ENCODE measurements around the gene MMD2.
A peak's percentile ranks its signal among the peaks of the same experiment; 100 is the strongest.
"Not testable (repeated sequence)": the region's sequence is repeated elsewhere in the genome, so short reads cannot be mapped to it uniquely, and the experiment has no call there.

The MMD2 gene

DNA sequence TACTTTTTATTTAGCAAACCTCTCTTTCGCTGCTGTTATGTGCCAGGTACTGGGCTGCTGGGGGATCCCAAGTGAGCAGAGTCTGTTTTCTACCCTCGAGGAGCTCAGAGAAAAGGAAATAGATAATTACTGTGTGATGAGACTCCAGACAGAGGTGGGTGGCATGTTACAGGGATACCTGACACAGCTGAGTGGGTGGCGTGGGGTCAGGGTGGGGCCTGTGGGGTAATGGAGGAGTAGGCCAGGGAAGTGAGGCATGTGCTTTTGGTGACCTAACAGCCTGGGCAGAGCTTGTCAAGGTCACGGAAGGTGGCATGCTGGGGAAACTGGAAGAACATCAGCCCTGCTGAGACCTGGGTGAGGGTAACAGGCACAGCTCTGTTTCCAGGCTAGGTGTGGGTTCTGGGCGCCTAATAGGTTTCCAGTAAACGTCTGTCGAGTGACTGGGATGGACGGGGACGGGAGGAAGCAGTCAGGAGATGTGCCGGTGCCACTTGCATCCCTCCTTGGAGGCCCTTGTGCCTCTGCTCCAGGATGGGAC is 36.5 kb upstream of the MMD2 start:
- Histone ChIP-seq H3K36me3 (ENCODE audit: insufficient read depth) (peaks cover 4% of the 10 kb centered on the region; the same call in 1 of the 2 replicates), H3K27me3 (ENCODE audit: insufficient read depth, low read depth) (no peaks in the 10 kb centered on the region), H3K4me3 (IDR thresholded peaks at IDR 0.05; ENCODE audit: insufficient read depth, low read depth, low read length) (no peak overlapping the region), H3K9ac (no peak overlapping the region), H3K79me2 (ENCODE audit: insufficient read depth, low read depth) (no peaks in the 10 kb centered on the region), H4K20me1 (ENCODE audit: insufficient read depth) (no peaks in the 10 kb centered on the region), H3K4me2 (no peak overlapping the region), H3K27ac (no peak overlapping the region), H3K4me1 (ENCODE audit: low read depth, poor library complexity, severe bottlenecking) (no peaks in the 10 kb centered on the region), H2AFZ (ENCODE audit: low read depth) (no peak overlapping the region)
- TF ChIP-seq, protein P1, sequence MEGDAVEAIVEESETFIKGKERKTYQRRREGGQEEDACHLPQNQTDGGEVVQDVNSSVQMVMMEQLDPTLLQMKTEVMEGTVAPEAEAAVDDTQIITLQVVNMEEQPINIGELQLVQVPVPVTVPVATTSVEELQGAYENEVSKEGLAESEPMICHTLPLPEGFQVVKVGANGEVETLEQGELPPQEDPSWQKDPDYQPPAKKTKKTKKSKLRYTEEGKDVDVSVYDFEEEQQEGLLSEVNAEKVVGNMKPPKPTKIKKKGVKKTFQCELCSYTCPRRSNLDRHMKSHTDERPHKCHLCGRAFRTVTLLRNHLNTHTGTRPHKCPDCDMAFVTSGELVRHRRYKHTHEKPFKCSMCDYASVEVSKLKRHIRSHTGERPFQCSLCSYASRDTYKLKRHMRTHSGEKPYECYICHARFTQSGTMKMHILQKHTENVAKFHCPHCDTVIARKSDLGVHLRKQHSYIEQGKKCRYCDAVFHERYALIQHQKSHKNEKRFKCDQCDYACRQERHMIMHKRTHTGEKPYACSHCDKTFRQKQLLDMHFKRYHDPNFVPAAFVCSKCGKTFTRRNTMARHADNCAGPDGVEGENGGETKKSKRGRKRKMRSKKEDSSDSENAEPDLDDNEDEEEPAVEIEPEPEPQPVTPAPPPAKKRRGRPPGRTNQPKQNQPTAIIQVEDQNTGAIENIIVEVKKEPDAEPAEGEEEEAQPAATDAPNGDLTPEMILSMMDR (conservative IDR thresholded peaks at IDR 0.05; ENCODE audit: low read depth, low read length) = no peak

DNA sequence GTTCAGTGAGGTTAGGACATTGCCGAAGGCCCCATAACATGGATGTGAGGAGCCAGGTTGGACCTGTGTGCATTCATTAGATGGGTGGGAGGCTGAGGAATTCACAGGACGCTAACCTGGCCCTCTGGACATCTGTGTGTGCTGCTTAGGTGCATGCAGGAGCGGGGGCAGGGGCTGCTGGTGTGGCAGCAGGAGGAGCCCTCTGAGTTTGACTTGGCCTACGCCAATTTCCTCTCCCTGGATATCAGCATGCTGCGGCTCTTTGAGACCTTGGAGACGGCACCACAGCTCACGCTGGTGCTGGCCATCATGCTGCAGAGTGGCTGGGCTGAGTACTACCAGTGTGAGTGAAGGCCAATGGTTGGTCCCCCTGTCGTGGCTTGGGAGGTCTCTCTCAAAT is 34.5 kb upstream of the MMD2 start:
- no peaks in the 10 kb centered on the region for H3K79me2 ChIP-seq (ENCODE audit: insufficient read depth, low read depth)
- no peaks in the 10 kb centered on the region for H4K20me1 ChIP-seq (ENCODE audit: insufficient read depth)
- H2AFZ ChIP-seq (ENCODE audit: low read depth) = no peak overlapping the region
- H3K4me2 ChIP-seq = no peak overlapping the region
- TF ChIP-seq, protein P1 (conservative IDR thresholded peaks at IDR 0.05; ENCODE audit: low read depth, low read length) = no peak
- no peak overlapping the region for H3K4me3 ChIP-seq (IDR thresholded peaks at IDR 0.05; ENCODE audit: insufficient read depth, low read depth, low read length)
- peaks cover 4% of the 10 kb centered on the region; the same call in 1 of the 2 replicates for H3K36me3 ChIP-seq (ENCODE audit: insufficient read depth)
- no peak overlapping the region for H3K27ac ChIP-seq
- no peak overlapping the region for H3K9ac ChIP-seq
- H3K4me1 ChIP-seq (ENCODE audit: low read depth, poor library complexity, severe bottlenecking) = no peaks in the 10 kb centered on the region
- no peaks in the 10 kb centered on the region for H3K27me3 ChIP-seq (ENCODE audit: insufficient read depth, low read depth)

DNA sequence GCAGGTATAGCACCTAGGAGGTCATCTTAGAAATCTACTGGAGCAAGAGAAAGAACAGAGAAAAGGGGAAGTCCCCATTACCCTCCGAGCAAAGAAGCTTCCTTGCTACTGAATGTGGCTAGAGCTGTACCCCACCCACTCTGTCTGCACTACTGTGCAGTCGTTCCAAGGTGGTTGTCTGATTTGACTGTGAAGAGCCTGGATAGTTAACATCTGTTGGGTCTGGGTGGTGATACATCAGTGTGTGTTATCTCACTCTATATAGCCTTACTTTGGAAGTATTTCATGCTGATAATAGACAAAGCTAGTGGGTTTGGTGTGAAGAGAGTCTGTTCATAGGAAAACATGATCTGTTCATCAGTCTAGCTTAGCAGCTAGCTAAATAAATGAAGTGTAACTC is 23.8 kb upstream of the MMD2 start:
- H3K27ac ChIP-seq; H3K9ac ChIP-seq; H2AFZ ChIP-seq (ENCODE audit: low read depth); H3K4me1 ChIP-seq (ENCODE audit: low read depth, poor library complexity, severe bottlenecking); H3K4me2 ChIP-seq; H3K27me3 ChIP-seq (ENCODE audit: insufficient read depth, low read depth); H3K4me3 ChIP-seq (IDR thresholded peaks at IDR 0.05; ENCODE audit: insufficient read depth, low read depth, low read length); H3K79me2 ChIP-seq (ENCODE audit: insufficient read depth, low read depth); H4K20me1 ChIP-seq (ENCODE audit: insufficient read depth): not testable (repeated sequence)
- H3K36me3 ChIP-seq (ENCODE audit: insufficient read depth) = peaks cover 18% of the 10 kb centered on the region; the same call in 1 of the 2 replicates

DNA sequence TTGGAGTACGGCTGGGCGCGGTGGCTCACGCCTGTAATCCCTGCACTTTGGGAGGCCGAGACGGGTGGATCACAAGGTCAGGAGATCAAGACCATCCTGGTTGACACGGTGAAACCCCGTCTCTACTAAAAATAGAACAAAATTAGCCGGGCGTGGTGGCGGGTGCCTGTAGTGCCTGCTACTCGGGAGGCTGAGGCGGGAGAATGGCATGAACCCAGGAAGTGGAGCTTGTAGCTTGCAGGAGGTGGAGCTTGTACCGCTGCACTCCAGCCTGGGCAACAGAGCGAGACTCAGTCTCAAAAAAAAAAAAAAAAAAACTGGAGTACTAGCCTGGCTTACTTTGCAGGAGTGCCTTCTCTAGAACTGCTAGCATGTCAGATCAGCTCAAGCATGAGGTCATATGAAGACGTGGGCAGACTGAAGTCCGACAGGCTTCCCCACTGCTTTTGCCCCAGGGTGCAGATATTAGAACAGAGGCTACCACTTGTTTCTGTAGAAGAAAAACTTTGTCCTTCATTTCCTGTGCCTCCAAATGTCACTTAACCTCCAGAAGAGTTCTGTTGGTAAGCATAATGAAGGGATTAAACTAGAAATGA is 22.4 kb upstream of the MMD2 start:
- peaks cover 12% of the 10 kb centered on the region; the same call in 1 of the 2 replicates for H3K79me2 ChIP-seq (ENCODE audit: insufficient read depth, low read depth)
- not testable (repeated sequence) for H3K27me3 ChIP-seq (ENCODE audit: insufficient read depth, low read depth)
- peaks cover 18% of the 10 kb centered on the region; the same call in 1 of the 2 replicates for H3K36me3 ChIP-seq (ENCODE audit: insufficient read depth)

DNA sequence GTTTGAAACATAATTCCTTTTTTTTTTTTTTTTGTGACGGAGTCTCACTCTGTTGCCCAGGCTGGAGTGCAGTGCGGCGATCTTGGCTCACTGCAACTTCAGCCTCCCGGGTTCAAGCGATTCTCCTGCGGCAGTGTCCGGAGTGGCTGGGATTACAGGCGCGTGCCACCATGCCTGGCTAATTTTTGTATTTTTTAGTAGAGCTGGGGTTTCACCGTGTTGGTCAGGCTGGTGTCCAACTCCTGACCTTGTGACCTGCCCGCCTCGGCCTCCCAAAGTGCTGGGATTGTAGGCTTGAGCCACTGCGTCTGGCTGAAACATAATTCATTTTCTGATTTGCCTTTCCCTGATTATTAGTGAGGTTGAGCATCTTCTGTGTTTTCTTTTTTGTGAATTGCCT is 16.6 kb upstream of the MMD2 start:
- Histone ChIP-seq H3K27ac (peak overlapping the region; percentile 27; the same call in 1 of the 2 replicates), H3K36me3 (ENCODE audit: insufficient read depth) (peaks cover 15% of the 10 kb centered on the region; the same call in 1 of the 2 replicates), H3K9ac (0 out of 2 replicates have a peak overlapping the region, but pooled peaks have one; percentile 76), H3K79me2 (ENCODE audit: insufficient read depth, low read depth) (peaks cover 23% of the 10 kb centered on the region), H3K4me2 (peak overlapping the region; percentile 90)
- not testable (repeated sequence) for H3K27me3 ChIP-seq (ENCODE audit: insufficient read depth, low read depth); H2AFZ ChIP-seq (ENCODE audit: low read depth); H3K4me3 ChIP-seq (IDR thresholded peaks at IDR 0.05; ENCODE audit: insufficient read depth, low read depth, low read length); H4K20me1 ChIP-seq (ENCODE audit: insufficient read depth); H3K4me1 ChIP-seq (ENCODE audit: low read depth, poor library complexity, severe bottlenecking)

More for the DNA sequence above, 22.4 kb upstream of the MMD2 start:
- not testable (repeated sequence) for H3K9ac ChIP-seq; H3K4me2 ChIP-seq; H4K20me1 ChIP-seq (ENCODE audit: insufficient read depth); H3K4me3 ChIP-seq (IDR thresholded peaks at IDR 0.05; ENCODE audit: insufficient read depth, low read depth, low read length); H3K4me1 ChIP-seq (ENCODE audit: low read depth, poor library complexity, severe bottlenecking); H2AFZ ChIP-seq (ENCODE audit: low read depth); H3K27ac ChIP-seq

Data from KMS-11 (cell line).